Measurements from ENCODE around the gene OR51D1.

OR51D1 gene

DNA sequence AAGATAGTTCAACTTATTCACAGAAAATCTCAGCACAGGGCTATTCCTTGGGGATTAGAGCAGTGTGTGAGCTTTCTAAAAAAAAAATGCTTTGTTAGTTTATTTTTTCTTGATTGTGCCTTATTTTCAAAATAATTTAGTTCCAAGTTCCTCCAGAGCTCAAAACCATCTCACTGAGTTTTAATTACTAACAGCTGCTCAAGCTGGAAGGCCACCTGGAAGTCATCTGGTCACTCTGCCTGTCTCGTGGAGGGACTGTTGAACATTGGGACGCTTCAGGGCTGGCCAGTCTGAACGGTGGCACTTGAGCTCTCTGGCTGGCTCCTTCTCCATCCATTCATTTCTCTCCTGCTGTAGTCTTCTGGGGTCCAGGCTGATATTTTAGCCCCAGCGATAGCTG is 10.5 kb downstream of the OR51D1 start:
- no peak for DNase-seq

DNA sequence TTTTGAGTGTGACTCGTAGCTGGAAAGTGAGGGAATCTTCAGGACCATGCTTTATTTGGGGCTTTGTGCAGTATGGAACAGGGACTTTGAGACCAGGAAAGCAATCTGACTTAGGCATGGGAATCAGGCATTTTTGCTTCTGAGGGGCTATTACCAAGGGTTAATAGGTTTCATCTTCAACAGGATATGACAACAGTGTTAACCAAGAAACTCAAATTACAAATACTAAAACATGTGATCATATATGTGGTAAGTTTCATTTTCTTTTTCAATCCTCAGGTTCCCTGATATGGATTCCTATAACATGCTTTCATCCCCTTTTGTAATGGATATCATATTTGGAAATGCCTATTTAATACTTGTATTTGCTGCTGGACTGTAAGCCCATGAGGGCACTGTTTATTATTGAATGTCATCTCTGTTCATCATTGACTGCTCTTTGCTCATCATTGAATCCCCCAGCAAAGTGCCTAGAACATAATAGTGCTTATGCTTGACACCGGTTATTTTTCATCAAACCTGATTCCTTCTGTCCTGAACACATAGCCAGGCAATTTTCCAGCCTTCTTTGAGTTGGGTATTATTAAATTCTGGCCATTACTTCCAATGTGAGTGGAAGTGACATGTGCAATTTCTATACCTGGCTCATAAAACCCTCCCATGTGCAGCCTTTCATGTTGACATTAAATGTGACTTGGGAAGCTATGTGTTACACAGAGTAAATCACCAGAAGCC is 17.5 kb downstream of the OR51D1 start:
- DNase-seq = no peak

DNA sequence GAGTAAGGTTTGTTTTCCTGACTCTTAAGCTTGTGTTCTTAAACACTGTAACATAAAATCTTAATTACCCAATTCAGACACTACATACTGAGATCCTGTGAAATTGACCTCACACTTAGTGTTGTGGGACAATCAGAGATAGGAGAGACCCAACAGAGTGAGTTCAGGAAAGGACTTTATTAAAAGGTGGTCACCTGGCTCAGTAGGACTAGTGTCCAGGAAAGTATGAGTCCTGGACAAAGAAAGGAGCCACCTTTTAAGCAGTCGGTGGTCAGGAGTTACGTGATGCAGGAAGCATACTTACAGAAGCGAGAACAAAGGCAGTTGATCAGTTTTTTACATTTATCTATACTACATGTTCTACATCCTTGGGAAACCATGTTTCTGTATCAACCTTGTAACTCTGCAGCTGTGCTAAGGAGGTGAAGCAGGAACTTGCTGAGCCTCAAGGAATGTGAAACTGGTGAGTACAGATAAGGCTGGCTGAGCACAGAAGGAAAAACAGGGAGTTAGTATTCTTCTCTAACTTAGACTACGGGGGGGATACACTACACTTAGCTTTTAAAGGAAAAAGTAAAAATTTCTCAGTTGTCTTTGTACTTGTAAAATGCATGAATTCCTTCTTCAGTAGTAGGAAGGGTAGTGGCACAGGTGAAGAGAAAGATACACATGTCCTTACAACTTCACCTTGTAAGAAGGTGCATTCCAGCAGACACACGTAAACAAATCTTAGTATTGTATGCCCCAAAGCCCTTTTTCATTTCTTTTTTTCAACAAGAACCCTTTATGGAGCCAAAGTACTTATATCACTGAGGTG is 21.6 kb downstream of the OR51D1 start:
- DNase-seq = no peak

DNA sequence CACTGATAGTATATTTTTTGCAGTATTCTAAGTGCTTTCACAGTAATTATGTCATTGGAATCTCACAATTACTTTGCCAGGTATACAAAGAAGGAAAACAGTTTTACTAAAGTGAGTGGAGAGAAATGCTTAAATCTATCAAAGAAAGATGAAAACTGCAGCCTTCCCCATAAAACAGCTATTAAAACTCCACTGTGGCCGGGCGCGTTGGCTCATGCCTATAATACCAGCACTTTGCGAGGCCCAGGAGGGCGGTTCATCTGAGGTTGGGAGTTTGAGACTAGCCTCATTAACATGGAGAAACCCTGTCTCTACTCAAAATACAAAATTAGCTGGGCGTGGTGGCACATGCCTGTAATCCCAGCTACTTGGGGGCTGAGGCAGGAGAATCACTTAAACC is 25.6 kb downstream of the OR51D1 start:
- DNase-seq = no peak

DNA sequence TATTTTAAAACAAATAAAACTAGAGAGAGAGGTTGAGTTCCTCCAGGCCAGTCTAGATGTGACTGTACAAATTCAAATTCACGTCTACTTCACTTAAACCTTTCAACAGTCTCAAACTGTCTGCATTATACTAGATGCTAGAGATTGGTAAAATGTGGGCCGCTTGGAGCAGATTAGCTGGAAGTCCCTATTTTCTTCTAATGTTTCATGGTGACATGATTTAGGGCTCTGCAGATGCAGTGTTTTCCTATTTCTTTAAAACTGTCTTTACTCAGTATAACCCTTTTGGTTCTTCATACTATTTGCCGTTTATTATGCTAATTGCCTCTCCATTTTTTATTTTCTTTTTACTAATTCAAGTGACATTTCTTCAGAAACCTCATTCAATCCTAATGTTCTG is 26.9 kb downstream of the OR51D1 start:
- DNase-seq = no peak

DNA sequence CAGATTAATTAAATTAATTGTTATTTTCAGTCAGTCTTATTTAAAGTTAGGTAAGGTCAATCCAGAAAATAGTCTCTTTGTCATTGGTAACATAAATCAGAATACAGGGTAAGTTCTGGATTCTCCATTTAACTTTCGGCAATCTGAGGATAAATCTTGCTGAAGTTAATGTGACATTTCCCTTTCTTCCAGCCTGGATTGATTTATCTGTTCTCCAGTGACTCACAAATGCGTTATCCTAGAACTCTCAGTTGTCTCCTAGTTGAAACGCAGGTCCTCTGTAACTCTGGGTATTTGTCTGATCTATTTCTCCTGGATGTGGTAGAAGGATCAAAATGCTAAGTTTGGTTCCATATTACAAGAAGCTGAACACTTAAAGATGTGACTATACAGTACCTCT is 27.5 kb downstream of the OR51D1 start:
- DNase-seq = no peak

DNA sequence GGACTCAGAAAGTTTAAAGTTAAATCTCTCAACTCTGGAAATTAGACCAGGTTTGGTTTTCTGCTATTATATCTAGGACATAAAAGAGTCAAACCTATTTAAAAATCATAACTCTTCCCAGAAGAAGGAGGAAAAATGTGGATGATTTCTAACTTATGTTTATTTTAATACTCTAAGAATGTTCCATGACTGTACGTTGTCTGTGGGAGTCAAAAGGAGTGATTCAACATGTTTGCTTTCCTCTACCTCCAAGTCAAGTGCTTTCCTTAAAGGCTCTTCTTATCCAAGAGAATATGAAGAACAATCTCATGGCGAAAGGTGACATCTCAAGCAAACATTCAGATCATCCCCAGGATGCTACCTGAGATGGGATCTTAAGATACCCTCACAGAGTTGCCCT is 28.1 kb downstream of the OR51D1 start:
- no peak for DNase-seq

DNA sequence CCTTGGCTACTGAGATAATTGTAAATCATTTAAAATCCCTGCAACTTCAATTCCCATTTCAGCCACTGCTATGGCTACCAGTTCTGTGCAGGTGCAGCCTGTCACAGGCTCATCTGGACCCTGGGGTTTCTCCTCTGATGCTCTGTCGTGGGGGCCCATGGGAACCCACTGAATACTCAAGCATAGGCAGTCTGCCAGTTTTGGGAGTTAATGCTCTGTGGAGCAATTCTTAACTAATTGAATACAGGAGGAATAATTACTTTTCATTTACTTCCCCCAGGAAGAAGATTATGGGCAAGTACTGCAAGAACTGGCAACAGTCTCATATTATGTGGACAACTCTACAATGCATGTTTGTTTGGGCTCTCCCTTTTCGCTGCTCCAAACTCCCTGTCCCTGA is 34.5 kb downstream of the OR51D1 start:
- DNase-seq = no peak

DNA sequence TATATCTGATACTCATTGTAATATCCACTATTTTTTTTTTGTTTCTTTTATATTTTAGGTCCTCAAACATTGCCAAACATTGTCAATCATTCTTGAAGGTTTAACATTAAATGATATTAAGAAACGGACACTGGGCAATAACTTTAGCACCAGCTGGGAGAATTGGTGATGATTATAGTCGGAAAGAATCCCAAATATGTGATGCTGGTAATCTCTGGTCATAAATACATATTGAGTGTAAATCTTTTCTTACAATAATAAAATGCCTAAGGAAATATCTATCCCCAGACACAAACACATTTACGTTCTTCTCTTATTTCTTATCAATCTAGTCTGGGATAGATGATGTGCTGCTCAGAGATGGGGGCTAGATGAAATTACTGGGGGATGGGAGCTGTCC is 35.2 kb downstream of the OR51D1 start:
- DNase-seq = peak; percentile 34

DNA sequence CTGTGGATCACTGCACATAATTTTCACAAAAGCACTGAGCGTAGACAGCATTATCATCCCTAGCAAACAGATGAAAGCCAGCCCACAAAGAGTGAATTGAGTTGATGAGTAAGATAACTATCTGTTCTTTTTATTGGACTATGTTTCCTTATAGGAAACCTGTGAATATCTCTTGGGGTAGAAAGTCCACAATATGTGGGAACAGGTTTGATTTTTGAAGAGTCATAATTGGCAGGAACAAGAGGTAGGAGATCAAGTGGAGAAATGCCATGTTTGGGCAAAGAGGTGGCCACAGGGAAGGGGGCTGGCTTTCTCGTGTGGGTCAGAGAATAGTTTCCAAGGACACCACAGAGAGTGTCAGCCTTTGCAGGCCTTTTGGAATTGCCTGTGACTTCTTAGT is 36.5 kb downstream of the OR51D1 start:
- DNase-seq = no peak

DNA sequence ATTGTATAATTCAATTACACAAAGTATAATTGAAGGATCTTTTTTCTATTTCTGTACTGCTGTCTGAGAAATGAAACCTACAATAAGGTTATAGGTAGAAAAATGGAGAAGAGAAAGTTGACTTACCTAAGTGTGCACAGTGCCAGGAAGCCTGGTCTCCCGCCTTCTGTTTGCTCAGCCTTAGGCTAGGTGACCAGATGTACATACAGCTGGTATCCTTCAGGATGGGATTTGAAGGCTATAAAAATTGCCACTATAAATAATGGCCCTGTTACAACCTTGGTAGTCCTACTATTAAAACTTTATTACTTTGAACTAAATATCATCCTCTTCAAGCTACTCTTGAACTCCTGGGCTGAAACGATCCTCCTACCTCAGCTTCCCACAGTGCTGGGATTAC is 40.7 kb downstream of the OR51D1 start:
- DNase-seq = no peak

DNA sequence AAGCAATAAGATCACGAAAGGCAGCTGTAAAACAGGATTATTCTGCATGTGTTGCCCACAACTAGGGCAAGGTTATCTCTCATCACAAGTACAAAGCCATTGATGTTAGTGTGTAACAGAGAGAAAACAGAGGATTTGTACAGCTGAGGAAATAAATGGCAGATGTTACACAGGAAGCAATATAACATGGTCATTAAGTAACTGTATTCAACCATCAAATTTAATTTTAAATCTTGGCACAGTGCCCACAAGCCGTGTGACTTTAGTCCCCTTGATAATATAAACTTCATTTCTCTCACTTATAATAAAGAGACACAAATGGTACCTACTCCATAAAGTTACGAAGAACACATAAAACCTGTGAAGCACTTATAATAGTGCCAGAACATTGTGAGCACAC is 43.1 kb downstream of the OR51D1 start:
- DNase-seq = no peak

DNA sequence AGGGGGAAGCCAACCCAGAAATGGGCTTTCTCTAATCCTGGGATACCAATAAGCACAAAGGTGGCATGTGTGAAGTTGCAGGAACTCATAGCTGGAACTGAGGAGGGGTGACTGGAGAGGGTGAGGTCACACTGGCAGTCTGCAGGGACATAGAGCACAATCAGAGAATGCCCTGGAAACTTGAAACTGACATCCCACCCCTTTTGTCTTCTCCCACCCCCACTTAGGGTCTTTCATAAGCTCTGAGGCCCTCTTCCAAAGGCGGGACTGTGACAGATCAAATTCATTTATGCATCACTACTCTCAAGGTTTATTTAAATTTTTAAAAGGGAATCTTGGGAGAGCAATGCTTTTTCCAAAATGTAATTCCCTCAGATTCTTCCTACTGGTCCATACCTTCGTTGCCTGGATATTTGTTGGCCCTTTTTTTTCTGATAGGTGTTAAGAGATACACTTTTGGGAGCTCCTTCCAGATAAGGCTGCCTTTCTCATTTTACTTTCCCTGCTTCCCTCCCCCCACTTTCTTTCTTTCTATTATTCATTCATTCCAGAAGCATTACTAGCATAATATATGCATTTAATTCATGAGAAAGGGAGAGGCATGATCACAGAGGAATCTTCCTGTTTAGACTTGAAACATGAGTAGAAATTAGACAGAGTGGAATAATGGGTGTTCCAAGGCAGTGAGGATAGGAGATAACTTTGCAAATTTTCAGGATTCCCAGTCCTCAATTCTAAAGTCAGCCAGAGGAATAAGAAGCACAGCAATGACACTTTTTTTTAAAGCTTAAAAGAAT is 45.5 kb downstream of the OR51D1 start:
- no peak for DNase-seq

DNA sequence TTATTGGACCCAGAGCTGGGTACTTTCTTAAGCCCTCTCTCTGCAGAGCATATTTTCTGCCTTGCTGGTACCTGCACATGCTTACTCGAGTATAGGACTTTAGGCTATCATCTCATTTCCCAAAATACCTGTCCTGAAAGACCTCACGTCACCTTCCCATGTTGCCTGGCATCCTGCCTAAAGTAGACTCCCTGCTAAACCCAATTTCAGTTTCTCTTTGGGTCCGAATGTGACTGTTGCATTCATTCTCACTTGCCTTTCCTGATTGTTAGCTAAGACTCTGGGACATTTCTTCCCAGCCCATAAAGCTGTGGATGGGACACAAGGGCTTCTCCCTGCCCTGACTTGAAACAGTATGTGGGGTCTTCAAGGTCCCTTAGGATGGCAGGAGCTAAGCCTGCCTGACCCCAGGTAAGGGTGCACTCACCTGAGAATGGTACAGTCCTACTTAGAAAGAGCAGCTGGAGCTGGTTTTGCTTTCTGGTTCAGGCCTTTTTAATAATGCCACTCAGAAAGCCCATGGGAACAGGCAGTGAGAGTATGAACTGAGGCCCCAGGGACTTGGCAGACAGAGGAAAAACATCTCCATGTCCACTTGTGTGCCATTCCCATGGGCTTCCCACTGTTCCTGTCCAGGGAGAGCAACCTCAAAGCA is 47.5 kb downstream of the OR51D1 start:
- DNase-seq = no peak
